HG02981 (cell line): ENCODE measurements around the gene SMIM20.
"Not testable (repeated sequence)": the region's sequence is repeated elsewhere in the genome, so short reads cannot be mapped to it uniquely, and the experiment has no call there.

Experiments used
- ATAC-seq: cut with Tn5 transposase; IDR thresholded peaks from one replicate; pipeline ENCODE4 v1.9.1; 2021; ENCODE audit warnings: mild to moderate bottlenecking, moderate library complexity; ENCODE audit not compliant: unreplicated experiment

SMIM20 gene

GRCh38 chr4:25913851-25914669 is at the start of gene SMIM20:
Gene SMIM20, plus strand, starts transcription at chr4:25914220. Its CDS starts 94 bp downstream, at chr4:25914314.
- peak; percentile 95 for ATAC-seq

- no peak for ATAC-seq
These were observed 48.4 kb upstream of the SMIM20 start for GRCh38 chr4:25865586-25865985.

DNA sequence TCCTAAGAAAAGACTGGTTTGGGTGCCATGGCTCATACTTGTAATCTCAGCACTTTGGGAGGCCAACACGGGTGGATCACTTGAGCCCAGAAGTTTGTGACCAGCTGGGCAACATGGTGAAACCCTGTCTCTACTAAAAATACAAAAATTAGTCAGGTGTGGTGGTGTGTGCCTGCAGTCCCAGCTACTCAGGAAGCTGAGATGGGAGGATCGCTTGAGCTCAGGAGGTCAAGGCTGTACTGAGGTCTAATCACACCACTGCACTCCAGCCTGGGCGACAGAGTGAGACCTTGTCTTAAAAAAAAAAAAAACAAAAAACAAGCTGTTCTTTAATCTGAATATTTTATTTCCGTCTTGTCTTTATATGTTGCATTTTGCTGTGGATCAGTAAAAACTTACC is 47.6 kb upstream of the SMIM20 start:
- not testable (repeated sequence) for ATAC-seq

DNA sequence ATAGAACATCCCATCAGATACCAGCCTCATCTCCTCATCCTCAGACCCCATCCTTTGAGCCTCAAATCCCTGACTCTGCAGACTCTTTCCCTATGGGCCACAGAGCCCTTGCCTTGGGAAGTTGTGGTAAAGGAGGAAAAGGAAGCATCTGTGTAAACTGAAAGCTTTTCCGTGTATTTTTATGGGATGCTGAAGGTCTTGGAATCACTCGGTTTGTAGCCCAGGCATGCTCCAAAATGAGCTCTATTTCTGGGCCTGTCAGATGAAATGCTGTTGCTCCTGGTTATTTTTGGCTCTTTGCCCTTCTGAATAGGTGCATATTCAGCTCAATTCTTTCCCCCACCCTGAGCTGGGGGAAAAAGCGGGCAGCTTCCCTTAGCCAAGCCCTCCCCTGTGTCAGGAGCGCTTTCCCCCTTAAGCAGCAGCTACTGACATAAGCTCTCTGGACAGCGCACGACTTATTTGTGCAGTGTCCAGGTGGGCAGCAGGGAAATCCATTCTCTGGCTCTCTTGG is 46.2 kb upstream of the SMIM20 start:
- ATAC-seq, result no peak

DNA sequence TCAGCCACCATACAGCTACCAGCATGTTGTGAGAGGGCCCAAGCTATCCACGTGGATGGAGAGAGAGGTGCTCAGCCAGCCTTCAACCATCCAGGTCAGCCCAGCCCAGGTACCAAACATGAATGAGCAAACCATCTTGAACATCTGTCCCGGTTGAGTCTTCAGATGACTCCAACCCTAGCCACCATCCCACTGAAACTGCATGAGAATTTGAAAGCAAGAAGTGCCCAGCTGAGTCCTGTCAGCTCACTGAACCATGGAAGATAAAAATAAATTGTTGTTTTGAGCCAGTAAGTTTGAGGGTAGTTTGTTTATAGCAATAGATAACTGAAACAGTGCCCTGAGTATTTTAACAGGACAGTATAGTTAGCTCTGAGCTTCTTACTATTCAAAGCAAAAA is 43.9 kb upstream of the SMIM20 start:
- ATAC-seq, result no peak

GRCh38 chr4:25872851-25873631 is 41.0 kb upstream of the SMIM20 start:
- ATAC-seq, result no peak

GRCh38 chr4:25873632-25874129 is 40.3 kb upstream of the SMIM20 start:
- no peak for ATAC-seq

GRCh38 chr4:25874655-25875054 is 39.4 kb upstream of the SMIM20 start:
- peak; percentile 54 for ATAC-seq

- peak; percentile 44 for ATAC-seq
These were observed 38.7 kb upstream of the SMIM20 start for GRCh38 chr4:25875281-25875745.

DNA sequence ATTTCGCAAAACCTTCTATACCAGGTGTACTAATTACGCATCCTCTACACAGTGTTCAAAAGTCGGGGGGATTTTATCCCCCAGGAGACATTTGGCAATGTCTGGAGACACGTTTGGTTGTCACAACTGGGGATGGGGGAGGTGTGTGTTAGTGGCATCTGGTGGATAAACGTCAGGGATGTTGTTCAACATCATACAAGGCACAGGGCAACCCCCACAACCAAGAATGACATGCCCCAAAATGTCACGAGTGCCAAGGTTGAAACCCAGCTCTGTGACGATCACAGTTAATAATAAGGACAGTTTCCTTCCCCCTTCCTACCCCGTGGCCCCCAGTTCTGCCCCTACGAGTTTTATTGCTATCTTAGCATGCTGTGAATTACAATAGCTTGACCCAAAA is 35.3 kb upstream of the SMIM20 start:
- no peak for ATAC-seq

DNA sequence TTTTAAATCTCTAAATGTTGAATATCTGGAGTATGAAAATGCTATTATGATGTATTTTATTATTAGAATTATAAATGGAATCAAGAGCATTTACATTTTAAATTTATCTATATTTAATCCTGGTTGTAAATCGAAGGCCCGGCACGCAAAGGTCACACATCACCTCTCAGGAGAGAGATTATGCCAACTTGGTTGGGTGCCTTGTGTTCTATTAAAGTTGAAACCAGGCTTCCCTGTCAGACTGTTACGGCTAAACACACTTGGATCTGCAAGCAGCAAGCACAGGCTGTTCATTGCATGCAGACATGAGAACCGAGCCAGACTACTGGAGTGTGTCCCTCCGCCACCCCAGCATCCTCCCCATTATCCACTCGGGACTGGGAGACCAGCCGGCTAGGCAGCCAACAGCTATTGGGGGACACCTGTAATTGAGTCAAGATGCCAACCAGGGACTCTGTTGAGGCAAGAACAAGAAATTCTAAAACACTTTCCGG is 34.9 kb upstream of the SMIM20 start:
- ATAC-seq, result no peak

DNA sequence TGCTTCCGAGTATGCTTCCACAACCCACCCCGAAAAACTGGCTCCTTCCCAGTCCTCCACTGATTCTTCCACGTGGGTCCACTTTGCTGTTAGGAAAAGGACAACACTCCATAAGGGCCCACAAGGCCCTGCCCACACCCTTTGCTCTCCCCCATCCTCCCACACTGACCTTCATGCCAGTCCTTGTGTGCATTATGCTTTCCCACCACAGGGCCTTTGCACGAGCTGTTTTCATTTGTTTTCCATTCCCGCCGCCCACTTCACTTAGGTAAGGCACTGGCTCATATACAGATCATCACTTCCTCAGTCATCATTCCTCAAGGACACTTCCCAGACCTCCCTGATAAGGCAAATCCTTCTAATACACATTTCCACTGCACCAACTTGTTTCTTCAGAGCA is 34.4 kb upstream of the SMIM20 start:
- ATAC-seq, result no peak

- ATAC-seq, result peak; percentile 45
These were observed 33.9 kb upstream of the SMIM20 start for GRCh38 chr4:25879991-25880651.

- ATAC-seq, result no peak
These were observed 32.8 kb upstream of the SMIM20 start for GRCh38 chr4:25881193-25881592.

- ATAC-seq, result no peak
These were observed 31.8 kb upstream of the SMIM20 start for GRCh38 chr4:25882226-25882625.

GRCh38 chr4:25883565-25883964 is 30.5 kb upstream of the SMIM20 start:
- ATAC-seq, result no peak

- ATAC-seq, result no peak
These were observed 29.8 kb upstream of the SMIM20 start for GRCh38 chr4:25884031-25884782.

DNA sequence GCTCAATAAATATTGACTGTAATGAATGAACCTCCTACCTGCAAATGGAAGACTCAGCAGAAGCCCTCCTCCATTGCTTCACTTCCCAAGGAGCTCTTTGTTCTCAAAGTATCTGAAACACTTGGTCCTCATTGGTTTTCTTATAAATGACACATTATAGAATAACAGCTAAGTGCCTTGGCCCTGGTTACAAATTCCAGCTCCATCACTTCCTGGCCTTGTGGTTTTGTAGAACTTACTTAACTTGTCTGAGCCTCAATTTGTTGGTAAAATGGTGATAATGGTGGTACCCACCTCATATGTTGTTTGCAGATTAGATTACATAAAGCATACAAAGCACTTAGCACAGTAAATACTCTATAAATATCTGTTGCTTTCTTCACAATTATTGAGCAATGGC is 25.2 kb upstream of the SMIM20 start:
- no peak for ATAC-seq

- ATAC-seq, result no peak
These were observed 24.2 kb upstream of the SMIM20 start for GRCh38 chr4:25889589-25890503.
